ENCODE data around the gene SURF6. TPM values are rescaled to one million over a fixed set of nuclear protein-coding genes. Genes with fewer than 3 reads are reported as not detected.

Gene SURF6
- total RNA-seq, 1 donor from 2014 or later: 21.7 TPM

GRCh38 chr9:133282464-133283238, 53.3 kb downstream of the SURF6 start:
- Mint-ChIP-seq H3K4me1 (ENCODE audit: unreplicated experiment) (no peaks in the 10 kb centered on the region), H3K27me3 (ENCODE audit: unreplicated experiment) (no peaks in the 10 kb centered on the region), H3K36me3 (ENCODE audit: low read depth, unreplicated experiment) (peaks cover 4% of the 10 kb centered on the region), H3K27ac (ENCODE audit: unreplicated experiment) (no peak overlapping the region), H3K4me3 (ENCODE audit: unreplicated experiment) (no peak overlapping the region), H3K9me3 (ENCODE audit: unreplicated experiment) (no peaks in the 10 kb centered on the region)
- DNase-seq (ENCODE audit: low spot score): no peak
- TF ChIP-seq, protein P1, sequence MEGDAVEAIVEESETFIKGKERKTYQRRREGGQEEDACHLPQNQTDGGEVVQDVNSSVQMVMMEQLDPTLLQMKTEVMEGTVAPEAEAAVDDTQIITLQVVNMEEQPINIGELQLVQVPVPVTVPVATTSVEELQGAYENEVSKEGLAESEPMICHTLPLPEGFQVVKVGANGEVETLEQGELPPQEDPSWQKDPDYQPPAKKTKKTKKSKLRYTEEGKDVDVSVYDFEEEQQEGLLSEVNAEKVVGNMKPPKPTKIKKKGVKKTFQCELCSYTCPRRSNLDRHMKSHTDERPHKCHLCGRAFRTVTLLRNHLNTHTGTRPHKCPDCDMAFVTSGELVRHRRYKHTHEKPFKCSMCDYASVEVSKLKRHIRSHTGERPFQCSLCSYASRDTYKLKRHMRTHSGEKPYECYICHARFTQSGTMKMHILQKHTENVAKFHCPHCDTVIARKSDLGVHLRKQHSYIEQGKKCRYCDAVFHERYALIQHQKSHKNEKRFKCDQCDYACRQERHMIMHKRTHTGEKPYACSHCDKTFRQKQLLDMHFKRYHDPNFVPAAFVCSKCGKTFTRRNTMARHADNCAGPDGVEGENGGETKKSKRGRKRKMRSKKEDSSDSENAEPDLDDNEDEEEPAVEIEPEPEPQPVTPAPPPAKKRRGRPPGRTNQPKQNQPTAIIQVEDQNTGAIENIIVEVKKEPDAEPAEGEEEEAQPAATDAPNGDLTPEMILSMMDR (IDR thresholded peaks at IDR 0.05; ENCODE audit: unreplicated experiment): no peak

DNA sequence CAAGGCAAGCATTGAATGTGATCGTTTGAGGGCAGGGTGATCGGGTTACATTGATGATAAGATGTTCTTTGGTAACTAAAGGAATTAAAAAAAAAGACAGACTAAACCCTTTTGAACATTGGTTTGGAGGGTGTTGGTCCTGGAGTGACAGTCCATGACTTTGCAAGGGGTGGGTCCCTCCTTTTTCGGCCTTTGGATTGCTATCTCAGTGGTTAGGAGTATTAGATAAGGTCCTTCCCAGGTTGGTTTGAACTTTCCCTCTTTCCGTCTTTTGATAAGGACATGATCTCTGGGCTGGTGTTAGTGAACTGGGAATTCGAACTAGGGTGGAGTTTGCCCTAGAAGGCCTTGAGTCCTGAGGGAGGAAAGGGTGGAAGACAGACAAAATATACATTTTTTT, 55.6 kb downstream of the SURF6 start:
- TF ChIP-seq, protein P1 (IDR thresholded peaks at IDR 0.05; ENCODE audit: unreplicated experiment): no peak
- Mint-ChIP-seq H3K27me3 (ENCODE audit: unreplicated experiment) (no peaks in the 10 kb centered on the region), H3K27ac (ENCODE audit: unreplicated experiment) (no peak overlapping the region), H3K36me3 (ENCODE audit: low read depth, unreplicated experiment) (peaks cover 6% of the 10 kb centered on the region), H3K4me1 (ENCODE audit: unreplicated experiment) (no peaks in the 10 kb centered on the region), H3K9me3 (ENCODE audit: unreplicated experiment) (no peaks in the 10 kb centered on the region), H3K4me3 (ENCODE audit: unreplicated experiment) (peak overlapping the region; percentile 7)
- DNase-seq (ENCODE audit: low spot score): no peak

Other genes with a start within 250 kb of the SURF6 start
- gene RALGDS, start 214.9 kb downstream of the SURF6 start, total RNA-seq (ENCODE audit: unreplicated experiment): 80.6 TPM
- 98.4 TPM for gene GBGT1, start 172.3 kb downstream of the SURF6 start, total RNA-seq (ENCODE audit: unreplicated experiment)
- gene OBP2B, start 126.9 kb downstream of the SURF6 start, total RNA-seq (ENCODE audit: unreplicated experiment): not detected
- gene ABO, start 61.0 kb downstream of the SURF6 start, total RNA-seq (ENCODE audit: unreplicated experiment): 1.4 TPM
- gene MED22, start 11.9 kb upstream of the SURF6 start, total RNA-seq (ENCODE audit: unreplicated experiment): 32.9 TPM
- gene RPL7A, start 12.0 kb upstream of the SURF6 start, total RNA-seq (ENCODE audit: unreplicated experiment): 2,006 TPM
- 36.2 TPM for gene SURF1, start 20.3 kb upstream of the SURF6 start, total RNA-seq (ENCODE audit: unreplicated experiment)
- gene SURF2, start 20.4 kb upstream of the SURF6 start, total RNA-seq (ENCODE audit: unreplicated experiment): 11.9 TPM
- 169 TPM for gene SURF4, start 39.9 kb upstream of the SURF6 start, total RNA-seq (ENCODE audit: unreplicated experiment)
- gene STKLD1, start 40.2 kb upstream of the SURF6 start, total RNA-seq (ENCODE audit: unreplicated experiment): 0.64 TPM
- 30.9 TPM for gene REXO4, start 81.8 kb upstream of the SURF6 start, total RNA-seq (ENCODE audit: unreplicated experiment)
- 9.1 TPM for gene ADAMTS13, start 86.2 kb upstream of the SURF6 start, total RNA-seq (ENCODE audit: unreplicated experiment)
- 34.3 TPM for gene CACFD1, start 123.8 kb upstream of the SURF6 start, total RNA-seq (ENCODE audit: unreplicated experiment)
- gene SLC2A6, start 142.9 kb upstream of the SURF6 start, total RNA-seq (ENCODE audit: unreplicated experiment): 32.5 TPM
- not detected for gene MYMK, start 188.8 kb upstream of the SURF6 start, total RNA-seq (ENCODE audit: unreplicated experiment)
- 5.9 TPM for gene ADAMTSL2, start 198.5 kb upstream of the SURF6 start, total RNA-seq (ENCODE audit: unreplicated experiment)

Data from endothelial cell (in vitro differentiated cells).